ENCODE data around the gene THSD7B. TPM values are rescaled to one million over a fixed set of nuclear protein-coding genes. Genes with fewer than 3 reads are reported as not detected.

The THSD7B gene
- total and polyA plus RNA-seq, 9 of the 15 experiments (the other 6 are each of a cell fraction or from before 2014, with no cell fraction given), result not detected

DNA sequence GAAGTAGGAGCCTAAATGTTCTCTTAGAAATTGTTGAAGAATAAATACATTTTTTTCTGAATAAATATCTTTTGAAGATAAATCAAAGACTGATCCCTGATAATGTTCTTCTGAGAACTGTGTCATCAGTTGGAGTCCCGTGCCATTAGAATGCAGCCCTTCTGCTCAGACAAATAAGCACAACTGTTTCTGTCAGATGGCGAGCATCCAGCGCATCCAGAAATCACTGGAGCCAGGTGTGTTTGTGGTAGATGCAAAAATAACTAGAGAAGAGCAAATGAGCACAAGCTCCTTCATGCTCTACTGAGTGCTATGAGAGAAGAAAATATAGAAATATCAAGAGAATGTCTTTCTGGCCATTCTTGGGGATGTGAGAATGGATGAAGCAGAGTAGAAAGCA lies 573.7 kb downstream of the THSD7B start (continued):
- TF ChIP-seq, protein P1, sequence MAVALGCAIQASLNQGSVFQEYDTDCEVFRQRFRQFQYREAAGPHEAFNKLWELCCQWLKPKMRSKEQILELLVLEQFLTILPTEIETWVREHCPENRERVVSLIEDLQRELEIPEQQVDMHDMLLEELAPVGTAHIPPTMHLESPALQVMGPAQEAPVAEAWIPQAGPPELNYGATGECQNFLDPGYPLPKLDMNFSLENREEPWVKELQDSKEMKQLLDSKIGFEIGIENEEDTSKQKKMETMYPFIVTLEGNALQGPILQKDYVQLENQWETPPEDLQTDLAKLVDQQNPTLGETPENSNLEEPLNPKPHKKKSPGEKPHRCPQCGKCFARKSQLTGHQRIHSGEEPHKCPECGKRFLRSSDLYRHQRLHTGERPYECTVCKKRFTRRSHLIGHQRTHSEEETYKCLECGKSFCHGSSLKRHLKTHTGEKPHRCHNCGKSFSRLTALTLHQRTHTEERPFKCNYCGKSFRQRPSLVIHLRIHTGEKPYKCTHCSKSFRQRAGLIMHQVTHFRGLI (CRISPR knock-in tag; IDR thresholded peaks at IDR 0.05), result no peak
- TF ChIP-seq, protein P2, sequence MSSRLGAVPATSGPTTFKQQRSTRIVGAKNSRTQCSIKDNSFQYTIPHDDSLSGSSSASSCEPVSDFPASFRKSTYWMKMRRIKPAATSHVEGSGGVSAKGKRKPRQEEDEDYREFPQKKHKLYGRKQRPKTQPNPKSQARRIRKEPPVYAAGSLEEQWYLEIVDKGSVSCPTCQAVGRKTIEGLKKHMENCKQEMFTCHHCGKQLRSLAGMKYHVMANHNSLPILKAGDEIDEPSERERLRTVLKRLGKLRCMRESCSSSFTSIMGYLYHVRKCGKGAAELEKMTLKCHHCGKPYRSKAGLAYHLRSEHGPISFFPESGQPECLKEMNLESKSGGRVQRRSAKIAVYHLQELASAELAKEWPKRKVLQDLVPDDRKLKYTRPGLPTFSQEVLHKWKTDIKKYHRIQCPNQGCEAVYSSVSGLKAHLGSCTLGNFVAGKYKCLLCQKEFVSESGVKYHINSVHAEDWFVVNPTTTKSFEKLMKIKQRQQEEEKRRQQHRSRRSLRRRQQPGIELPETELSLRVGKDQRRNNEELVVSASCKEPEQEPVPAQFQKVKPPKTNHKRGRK (tag; IDR thresholded peaks at IDR 0.05), result no peak
- no peak for TF ChIP-seq BCLAF1 (IDR thresholded peaks at IDR 0.05; ENCODE audit: borderline replicate concordance in 1 of 2, control insufficient read depth in 1 of 2, low read depth in 2 of 2, low read length in 1 of 2)
- no peak for TF ChIP-seq ZMIZ1 (IDR thresholded peaks at IDR 0.05; ENCODE audit: low read depth in 2 of 2, low read length in 2 of 2)
- TF ChIP-seq PHF8 (IDR thresholded peaks at IDR 0.05; ENCODE audit: borderline replicate concordance, low read length), result no peak
- no peak for TF ChIP-seq NKRF (IDR thresholded peaks at IDR 0.05; ENCODE audit: borderline replicate concordance)
- no peak for TF ChIP-seq GABPA (tag; conservative IDR thresholded peaks at IDR 0.05; ENCODE audit: low read depth)
- no peak for TF ChIP-seq LARP7 (IDR thresholded peaks at IDR 0.05)

Data from K562 (cell line).